ENCODE measurements around the gene DOCK1. TPM values are rescaled to one million over a fixed set of nuclear protein-coding genes. Genes with fewer than 3 reads are reported as not detected.

Gene DOCK1
- polyA plus RNA-seq, 1 of the 3 experiments (the other 2 are of a cell fraction) = 15.5 TPM

- Histone ChIP-seq H3K9me3 (no peaks in the 10 kb centered on the region), H3K4me1 (ENCODE audit: control insufficient read depth in 1 of 2, insufficient read depth in 2 of 2, low read depth in 1 of 2, low read length in 1 of 2) (no peaks in the 10 kb centered on the region), H3K9me2 (no peaks in the 10 kb centered on the region), H3K9ac (no peak overlapping the region), H2AFZ (ENCODE audit: low read depth) (no peak overlapping the region), H3K4me2 (no peak overlapping the region), H3K79me2 (ENCODE audit: insufficient read depth) (no peaks in the 10 kb centered on the region), H3K27ac (ENCODE audit: low read depth in 2 of 2, low read length in 1 of 2) (no peak overlapping the region), H3K4me3 (ENCODE audit: low read depth in 2 of 2, low read length in 1 of 2) (no peak overlapping the region), H3K27me3 (ENCODE audit: insufficient read depth) (no peaks in the 10 kb centered on the region), H4K20me1 (ENCODE audit: insufficient read depth) (no peaks in the 10 kb centered on the region), H3K36me3 (replicated peaks in 1 of 2; ENCODE audit: control insufficient read depth in 1 of 2, insufficient read depth in 2 of 2, low read length in 1 of 2) (peaks cover 6 to 16% of the 10 kb centered on the region in 2 experiments), H3F3A (replicated peaks; ENCODE audit: insufficient read depth) (no peaks in the 10 kb centered on the region)
- TF ChIP-seq GABPA (IDR thresholded peaks at IDR 0.05; ENCODE audit: low read depth) = no peak
- TF ChIP-seq, protein P1, sequence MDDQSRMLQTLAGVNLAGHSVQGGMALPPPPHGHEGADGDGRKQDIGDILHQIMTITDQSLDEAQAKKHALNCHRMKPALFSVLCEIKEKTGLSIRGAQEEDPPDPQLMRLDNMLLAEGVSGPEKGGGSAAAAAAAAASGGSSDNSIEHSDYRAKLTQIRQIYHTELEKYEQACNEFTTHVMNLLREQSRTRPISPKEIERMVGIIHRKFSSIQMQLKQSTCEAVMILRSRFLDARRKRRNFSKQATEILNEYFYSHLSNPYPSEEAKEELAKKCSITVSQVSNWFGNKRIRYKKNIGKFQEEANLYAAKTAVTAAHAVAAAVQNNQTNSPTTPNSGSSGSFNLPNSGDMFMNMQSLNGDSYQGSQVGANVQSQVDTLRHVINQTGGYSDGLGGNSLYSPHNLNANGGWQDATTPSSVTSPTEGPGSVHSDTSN (IDR thresholded peaks at IDR 0.05) = no peak
- ChIA-PET CTCF (no interaction called here), POLR2A (no interaction called here)
- DNase-seq = no peak
- WGBS (ENCODE audit: low lambda C conversion rate) = 88% methylated on average over 5 of the region's 6 CpGs
Observed at GRCh38 chr10:127356360-127356759, 451.1 kb downstream of the DOCK1 start.

- no peak for TF ChIP-seq MAX (IDR thresholded peaks at IDR 0.05; ENCODE audit: low read depth)
- Histone ChIP-seq H4K20me1 (ENCODE audit: insufficient read depth) (no peaks in the 10 kb centered on the region), H3K9me3 (no peaks in the 10 kb centered on the region), H3F3A (replicated peaks; ENCODE audit: insufficient read depth) (no peaks in the 10 kb centered on the region), H3K36me3 (replicated peaks in 1 of 2; ENCODE audit: control insufficient read depth in 1 of 2, insufficient read depth in 2 of 2, low read length in 1 of 2) (peaks cover 6 to 21% of the 10 kb centered on the region in 2 experiments), H3K9ac (no peak overlapping the region), H3K4me2 (no peak overlapping the region), H3K4me1 (ENCODE audit: control insufficient read depth in 1 of 2, insufficient read depth in 2 of 2, low read depth in 1 of 2, low read length in 1 of 2) (no peaks in the 10 kb centered on the region), H3K27me3 (ENCODE audit: insufficient read depth) (no peaks in the 10 kb centered on the region), H2AFZ (ENCODE audit: low read depth) (no peak overlapping the region), H3K27ac (ENCODE audit: low read depth in 2 of 2, low read length in 1 of 2) (no peak overlapping the region), H3K4me3 (ENCODE audit: low read depth in 2 of 2, low read length in 1 of 2) (no peak overlapping the region), H3K9me2 (no peaks in the 10 kb centered on the region), H3K79me2 (ENCODE audit: insufficient read depth) (no peaks in the 10 kb centered on the region)
- CTCF ChIA-PET = no interaction called here
- WGBS (ENCODE audit: low lambda C conversion rate) = 97% methylated on average over 6 of the region's 6 CpGs
- no peak for DNase-seq
- POLR2A ChIA-PET = no interaction called here
Observed at GRCh38 chr10:127357265-127357664, 452.0 kb downstream of the DOCK1 start.

DNA sequence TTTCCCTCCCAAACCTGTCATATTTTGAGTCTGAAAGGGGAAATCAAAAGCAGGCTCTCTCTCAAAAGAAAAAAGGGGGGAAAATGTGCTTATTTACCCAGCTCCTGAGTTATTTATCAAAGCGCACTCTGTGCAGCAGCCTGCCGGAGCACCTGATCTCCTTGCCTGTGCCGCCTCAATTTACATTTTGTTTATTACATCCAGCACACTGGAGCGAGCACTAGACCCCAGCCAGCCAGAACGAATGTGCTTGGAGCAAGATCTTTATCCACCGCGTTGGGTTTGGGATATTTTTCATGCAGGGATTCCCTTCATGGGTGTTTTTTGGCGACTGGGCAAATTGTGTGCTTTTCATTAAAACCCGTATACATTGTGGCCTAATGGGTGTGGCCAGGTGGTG, 453.1 kb downstream of the DOCK1 start:
- Histone ChIP-seq H3F3A (replicated peaks; ENCODE audit: insufficient read depth) (no peaks in the 10 kb centered on the region), H3K4me2 (no peak overlapping the region), H3K9me2 (no peaks in the 10 kb centered on the region), H3K27ac (ENCODE audit: low read depth in 2 of 2, low read length in 1 of 2) (no peak overlapping the region), H2AFZ (ENCODE audit: low read depth) (no peak overlapping the region), H3K4me3 (ENCODE audit: low read depth in 2 of 2, low read length in 1 of 2) (no peak overlapping the region), H3K36me3 (replicated peaks in 1 of 2; ENCODE audit: control insufficient read depth in 1 of 2, insufficient read depth in 2 of 2, low read length in 1 of 2) (peaks cover 6 to 21% of the 10 kb centered on the region in 2 experiments), H3K9me3 (no peaks in the 10 kb centered on the region), H3K9ac (no peak overlapping the region), H3K4me1 (ENCODE audit: control insufficient read depth in 1 of 2, insufficient read depth in 2 of 2, low read depth in 1 of 2, low read length in 1 of 2) (no peaks in the 10 kb centered on the region), H3K27me3 (ENCODE audit: insufficient read depth) (no peaks in the 10 kb centered on the region), H3K79me2 (ENCODE audit: insufficient read depth) (no peaks in the 10 kb centered on the region), H4K20me1 (ENCODE audit: insufficient read depth) (no peaks in the 10 kb centered on the region)
- CTCF ChIA-PET = interaction anchor here (0.9 to 1.1 kb wide), 2 partner anchors 23 to 25 kb away, joined by 3 read pairs; no protein-coding TSS in a partner anchor
- no peak for DNase-seq
- POLR2A ChIA-PET = no interaction called here
- 83% methylated on average over 9 of the region's 9 CpGs for WGBS (ENCODE audit: low lambda C conversion rate)
- TF ChIP-seq GATA2 (CRISPR knock-in tag; IDR thresholded peaks at IDR 0.05) (no peak), RFX5 (IDR thresholded peaks at IDR 0.05; ENCODE audit: low read length) (no peak), NRF1 (IDR thresholded peaks at IDR 0.05; ENCODE audit: low read depth, low read length) (no peak), NFIC (IDR thresholded peaks at IDR 0.05; ENCODE audit: borderline replicate concordance) (no peak), SMC3 (IDR thresholded peaks at IDR 0.05; ENCODE audit: low read depth, low read length) (no peak), ELF1 (IDR thresholded peaks at IDR 0.05) (no peak), POLR2AphosphoS5 (IDR thresholded peaks at IDR 0.05; ENCODE audit: low read depth, low read length) (no peak), EZH2phosphoT487 (IDR thresholded peaks at IDR 0.05; ENCODE audit: borderline replicate concordance, low read depth) (no peak)
- TF ChIP-seq, protein P2, sequence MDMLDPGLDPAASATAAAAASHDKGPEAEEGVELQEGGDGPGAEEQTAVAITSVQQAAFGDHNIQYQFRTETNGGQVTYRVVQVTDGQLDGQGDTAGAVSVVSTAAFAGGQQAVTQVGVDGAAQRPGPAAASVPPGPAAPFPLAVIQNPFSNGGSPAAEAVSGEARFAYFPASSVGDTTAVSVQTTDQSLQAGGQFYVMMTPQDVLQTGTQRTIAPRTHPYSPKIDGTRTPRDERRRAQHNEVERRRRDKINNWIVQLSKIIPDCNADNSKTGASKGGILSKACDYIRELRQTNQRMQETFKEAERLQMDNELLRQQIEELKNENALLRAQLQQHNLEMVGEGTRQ (IDR thresholded peaks at IDR 0.05; ENCODE audit: borderline replicate concordance, low read depth, low read length) = no peak

Data from SK-N-SH (cell line).